ENCODE data around the gene PPP2R2C.
A peak's percentile ranks its signal among the peaks of the same experiment; 100 is the strongest.

PPP2R2C gene

DNA sequence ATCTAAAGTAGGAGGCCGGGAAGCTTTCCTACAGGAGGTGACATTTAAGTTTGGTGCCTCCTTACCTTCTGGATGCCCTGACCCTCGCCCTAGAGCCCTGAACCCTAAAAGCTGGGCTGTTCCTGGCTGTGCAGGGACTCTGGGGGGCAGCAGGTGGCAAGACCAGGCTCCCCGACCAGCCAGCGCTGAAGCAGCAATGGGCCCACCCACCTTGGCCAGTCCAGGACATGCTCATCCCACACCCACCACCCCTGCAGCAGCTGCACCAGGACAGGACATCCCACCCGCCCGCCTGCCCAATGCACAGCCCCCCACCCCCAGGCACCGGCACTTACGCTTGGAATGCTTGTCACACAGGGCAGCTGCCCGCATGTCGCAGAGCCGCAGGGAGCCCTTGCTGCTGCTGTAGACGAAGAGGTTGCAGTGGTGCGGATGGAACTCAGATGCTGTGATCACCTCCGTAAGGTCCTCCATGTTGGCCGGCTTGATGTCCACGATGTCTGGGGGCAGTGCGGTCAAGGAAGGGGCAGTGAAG is 124.8 kb downstream of the PPP2R2C start:
- DNase-seq, result no peak

DNA sequence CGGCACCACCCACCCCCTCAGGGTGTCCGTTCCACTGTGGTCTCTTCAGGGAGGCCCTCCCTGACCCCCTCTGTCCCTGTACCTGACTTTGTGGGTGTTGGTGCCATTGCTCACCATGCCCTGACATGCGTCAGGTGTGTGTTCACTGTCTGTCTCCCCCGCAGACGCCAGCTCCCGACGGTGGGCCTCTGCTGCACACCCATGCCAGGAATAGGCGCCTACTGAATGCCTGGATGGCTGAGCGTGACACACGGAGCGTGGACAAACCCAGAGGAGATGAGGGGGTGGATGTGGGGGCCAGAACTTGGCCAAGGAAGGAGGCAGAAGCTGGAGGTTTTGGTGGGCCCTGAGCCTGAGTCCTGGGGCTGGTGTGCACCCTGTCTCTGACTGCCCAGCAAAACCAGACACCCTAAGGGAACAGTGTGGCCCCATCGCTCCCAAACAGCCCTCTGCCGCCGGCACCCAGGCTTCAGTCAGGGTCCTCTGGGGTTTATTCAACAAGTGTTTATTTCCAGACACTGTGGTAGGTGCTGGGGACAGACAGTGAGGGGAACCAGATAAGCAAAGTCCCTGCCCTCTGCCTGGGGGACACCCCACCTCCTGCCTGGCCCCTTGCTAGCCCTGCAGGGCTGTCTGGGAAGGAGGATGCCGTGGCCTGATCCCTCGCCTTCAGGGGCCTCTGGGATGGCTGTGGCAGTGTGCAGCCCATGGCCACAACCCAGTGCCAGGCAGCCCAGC is 125.9 kb downstream of the PPP2R2C start:
- DNase-seq, result no peak

DNA sequence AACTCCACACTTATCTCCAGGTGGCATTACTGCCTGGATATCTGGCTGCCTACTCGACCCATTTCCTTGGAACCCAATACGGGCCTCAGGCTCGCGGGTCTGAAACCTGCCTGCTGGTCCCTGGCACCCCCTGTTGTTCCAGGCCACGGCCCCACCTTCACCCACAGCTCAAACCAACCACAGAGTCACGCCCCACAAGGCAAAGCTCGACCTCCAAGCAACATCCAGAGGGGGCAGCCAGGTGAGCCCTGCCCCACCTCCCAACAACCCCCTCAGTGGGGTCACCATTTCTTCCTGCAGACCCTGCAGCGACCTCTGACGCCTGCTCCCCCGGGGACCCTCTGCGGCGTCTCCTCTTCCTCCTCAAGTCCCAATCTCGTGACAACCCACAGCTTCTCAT is 126.5 kb downstream of the PPP2R2C start:
- DNase-seq, result no peak

DNA sequence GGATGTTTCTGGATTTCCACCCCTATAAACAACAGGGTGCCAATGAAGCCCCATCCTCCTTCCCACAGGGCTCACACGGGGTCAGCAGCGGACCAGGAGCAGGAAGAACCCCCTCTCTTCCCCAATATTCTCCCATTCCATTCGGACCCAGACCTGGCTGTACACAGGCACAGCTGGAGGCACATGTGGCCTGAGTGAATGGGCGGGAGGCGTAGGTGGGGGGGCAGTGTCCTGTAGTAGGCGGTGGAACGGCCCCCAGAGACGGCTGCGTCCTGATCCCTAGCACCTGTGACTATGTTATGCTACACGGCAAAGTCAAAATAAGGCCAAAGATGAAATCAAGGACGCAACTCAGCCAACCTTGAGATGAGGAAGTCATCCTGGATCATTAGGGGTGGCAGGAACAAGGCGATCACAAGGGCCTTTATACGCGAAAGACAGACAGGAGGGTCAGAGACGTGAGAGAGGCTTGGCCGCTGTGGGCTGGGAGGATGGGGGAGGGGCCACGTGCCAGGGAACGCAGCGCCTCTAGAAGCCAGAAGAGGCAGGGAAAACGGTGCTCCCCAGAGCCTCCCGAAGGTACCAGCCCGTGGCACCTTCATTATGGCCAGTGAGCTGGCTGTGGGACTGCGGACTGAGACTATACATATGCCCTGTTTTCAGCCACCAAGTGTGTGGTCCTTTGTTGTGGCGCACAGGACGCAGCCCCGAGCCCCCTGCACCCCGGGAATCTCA is 127.2 kb downstream of the PPP2R2C start:
- no peak for DNase-seq

GRCh38 chr4:6343939-6344408 is 128.4 kb downstream of the PPP2R2C start:
- DNase-seq, result no peak

- DNase-seq, result peak in 34 of 56 donors; percentile 7 to 71 (median 34)
Measured at GRCh38 chr4:6342530-6343293, 129.7 kb downstream of the PPP2R2C start.

DNA sequence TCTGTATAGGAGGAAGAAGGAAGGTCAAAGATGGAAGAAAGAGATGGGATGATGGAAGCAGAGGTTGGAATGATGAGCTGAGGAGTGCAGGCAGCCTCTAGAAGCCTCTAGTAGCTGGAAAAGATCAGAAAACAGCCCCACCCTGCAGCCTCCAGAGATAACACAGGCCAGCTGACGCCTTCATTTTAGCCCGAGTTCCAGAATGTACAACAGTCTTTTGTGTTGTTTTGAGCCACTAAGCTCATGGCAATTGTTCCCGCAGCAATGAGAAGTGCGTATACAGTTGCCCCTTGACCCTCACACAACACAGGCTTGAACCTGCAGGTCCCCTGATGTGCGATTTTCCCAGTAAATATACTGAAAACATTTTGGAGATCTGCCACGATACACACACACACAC is 130.7 kb downstream of the PPP2R2C start:
- DNase-seq, result peak in 1 of 56 donors; percentile 13

- DNase-seq, result no peak
Measured at GRCh38 chr4:6340446-6341015, 131.9 kb downstream of the PPP2R2C start.

- no peak for DNase-seq
Measured at GRCh38 chr4:6339818-6340445, 132.5 kb downstream of the PPP2R2C start.

GRCh38 chr4:6338951-6339817 is 133.2 kb downstream of the PPP2R2C start:
- DNase-seq, result no peak

GRCh38 chr4:6338175-6338950 is 134.1 kb downstream of the PPP2R2C start:
- no peak for DNase-seq

DNA sequence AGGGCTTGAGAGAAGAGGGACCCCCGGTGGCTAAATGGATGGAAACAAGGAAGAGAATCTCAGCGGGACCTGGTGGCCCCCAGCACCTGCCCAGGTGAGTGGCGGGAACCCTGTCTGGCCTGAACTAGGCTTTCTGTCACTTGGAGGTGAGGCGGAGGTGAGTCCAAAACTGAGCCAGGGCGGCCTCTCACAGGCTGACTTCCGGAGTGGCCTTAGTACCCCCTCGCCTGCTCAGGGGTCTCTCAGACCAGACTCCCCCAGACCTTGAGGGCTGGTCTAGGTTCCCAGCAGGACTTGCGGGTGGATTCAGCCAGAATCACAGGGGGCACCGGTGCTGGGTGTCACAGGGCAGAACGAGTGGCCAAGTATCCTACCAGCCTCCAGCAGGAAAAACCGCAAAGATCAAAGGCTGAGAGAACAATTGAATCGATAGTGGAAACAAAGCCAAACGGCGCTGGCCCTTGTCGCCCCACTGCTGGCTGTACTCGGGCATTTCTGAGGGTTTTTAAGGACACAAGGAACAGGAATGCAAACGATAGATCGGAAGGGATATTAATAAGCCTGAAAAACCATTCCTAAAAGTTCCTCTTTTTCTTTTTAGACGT is 135.0 kb downstream of the PPP2R2C start:
- no peak for DNase-seq

DNA sequence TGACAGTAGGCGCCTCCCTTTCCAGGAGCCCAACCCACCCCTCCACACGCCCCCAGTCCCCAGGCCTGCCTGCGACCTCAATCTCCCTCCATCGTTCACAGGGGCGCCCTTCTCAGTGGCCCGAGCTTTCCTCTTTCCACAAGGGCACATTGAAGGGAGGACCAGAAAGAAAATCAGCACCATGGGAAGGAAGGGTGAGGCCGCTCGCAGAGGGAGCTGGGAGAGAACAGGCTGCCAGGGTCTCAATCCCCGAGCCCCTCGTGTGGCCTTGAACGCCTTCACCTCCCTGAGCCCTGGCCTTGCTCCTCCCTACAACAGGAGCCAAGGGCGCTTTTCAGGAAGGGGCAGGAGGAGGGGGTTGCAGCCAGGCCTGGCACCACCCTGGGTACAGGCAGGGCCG is 136.2 kb downstream of the PPP2R2C start:
- DNase-seq, result no peak

DNA sequence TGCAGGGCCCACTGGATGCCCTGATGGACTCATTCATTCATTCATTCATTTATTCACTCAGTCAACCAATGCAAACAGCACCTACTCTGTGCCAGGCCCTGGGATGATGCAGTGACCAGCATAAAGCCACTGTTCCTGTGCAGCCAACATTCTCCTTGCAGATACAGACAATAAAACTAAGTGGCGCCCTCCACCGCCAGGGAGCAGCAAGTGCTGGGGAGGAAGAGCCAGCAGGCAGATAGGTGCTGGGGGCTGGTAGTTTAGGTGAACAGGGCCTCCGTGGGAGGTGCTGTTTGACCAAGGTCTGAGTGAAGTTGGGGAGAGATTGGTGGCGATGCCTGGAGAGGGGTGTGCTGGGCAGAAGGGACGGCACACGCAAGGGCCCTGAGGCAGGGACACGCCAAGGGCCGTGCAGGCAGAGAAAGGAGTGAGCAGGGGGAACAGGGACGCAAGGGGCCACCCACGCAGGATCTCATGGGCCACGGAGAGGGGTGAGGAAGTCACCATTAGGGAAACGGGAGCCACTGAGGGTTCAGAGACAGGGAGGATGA is 137.3 kb downstream of the PPP2R2C start:
- DNase-seq, result no peak

DNA sequence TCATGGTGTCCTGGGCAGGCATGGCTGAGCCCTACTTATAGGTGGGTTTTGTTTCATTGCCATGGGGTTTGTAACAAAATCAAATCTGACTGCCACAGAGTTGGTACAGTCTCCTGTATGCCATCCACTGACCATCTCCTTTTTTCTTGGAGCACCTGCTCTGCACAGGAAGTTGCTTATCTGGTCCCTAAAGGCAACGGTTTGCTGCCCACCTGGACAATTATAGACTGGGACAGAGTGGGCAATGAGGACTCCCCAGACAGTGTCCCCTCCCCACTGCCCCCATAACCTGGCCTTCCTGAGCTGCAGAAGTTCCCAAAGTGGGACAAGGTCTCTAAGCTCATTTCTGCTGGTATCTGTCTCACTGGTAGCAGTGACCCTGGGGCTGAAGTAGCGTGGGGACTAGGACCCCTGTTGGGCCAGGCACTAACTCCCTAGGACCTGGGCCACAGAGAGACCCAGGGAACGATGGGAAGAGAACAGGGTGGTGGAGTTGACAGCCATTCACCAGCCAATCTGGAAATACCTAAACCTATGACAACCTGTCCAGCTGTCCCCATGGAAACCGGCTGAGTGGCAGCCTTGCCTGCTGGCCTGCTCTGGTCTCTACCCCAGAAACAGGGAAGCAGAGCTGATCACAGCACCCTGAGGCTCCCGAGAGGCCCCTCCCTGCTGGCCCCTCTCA is 138.1 kb downstream of the PPP2R2C start:
- DNase-seq, result no peak

GRCh38 chr4:6333301-6334202 is 138.9 kb downstream of the PPP2R2C start:
- no peak for DNase-seq

DNA sequence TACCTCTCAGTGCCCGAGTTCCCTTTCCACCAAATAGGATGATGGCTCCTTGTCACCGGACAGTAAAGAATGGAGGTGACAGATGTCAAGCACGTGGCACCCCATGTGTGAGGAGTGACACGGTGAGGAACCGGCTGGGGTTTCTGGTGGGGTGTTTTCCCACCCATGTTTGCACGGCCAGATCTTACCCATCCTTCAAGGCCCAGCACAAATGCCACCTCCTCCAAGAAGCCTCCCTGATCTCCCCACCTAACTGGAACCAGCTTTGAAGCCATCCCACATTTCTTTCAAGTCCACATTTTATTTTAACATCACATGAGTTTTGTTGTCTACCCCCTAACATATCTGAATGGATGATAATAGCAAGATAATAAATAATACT is 139.8 kb downstream of the PPP2R2C start:
- no peak for DNase-seq

All from amygdala (tissue), 56 donors.